Measurements from ENCODE around the gene HSP90AA1.

HSP90AA1 gene

DNA sequence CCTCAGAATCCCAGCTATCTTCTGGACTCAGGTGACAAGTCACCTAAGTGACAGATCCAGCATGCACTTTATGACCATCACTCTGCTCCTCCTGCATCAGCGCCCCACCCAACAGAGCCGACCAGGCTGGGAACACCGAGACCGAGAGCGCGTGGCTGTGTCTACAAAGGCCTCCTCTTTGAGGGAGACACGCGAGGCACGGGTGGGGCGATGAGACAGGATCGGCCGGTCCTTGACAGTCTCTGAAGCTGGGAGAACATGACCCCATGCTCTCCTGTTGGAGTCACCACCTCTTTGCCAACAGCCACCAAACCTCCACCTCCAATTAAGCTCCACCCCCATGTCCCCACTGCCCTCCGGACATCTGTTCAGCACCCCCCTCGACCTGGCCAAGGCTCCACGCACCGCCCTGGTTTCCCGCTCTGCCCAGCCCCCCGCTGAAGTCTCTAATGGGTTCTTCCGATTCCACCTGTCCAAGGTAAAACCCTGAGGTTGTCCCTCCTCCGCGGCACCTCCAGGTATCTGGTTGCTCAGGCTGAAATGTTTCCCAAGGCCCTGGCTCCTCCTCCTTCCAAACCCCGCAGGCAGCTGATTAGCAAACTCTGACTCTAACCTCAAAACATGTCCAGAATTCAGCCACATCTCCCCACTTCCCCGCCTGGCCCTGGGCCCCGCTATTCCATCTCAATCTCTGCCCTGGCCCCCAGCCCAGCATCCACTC lies 31.5 kb downstream of the HSP90AA1 start:
- Histone ChIP-seq H4K20me1 (ENCODE audit: insufficient read depth, low read length) (no peaks in the 10 kb centered on the region), H3K9me3 (ENCODE audit: insufficient read depth, low read length, severe bottlenecking) (no peaks in the 10 kb centered on the region), H3K4me2 (ENCODE audit: insufficient read depth, low read length) (no peak overlapping the region), H3K4me1 (ENCODE audit: insufficient read depth, low read length) (no peaks in the 10 kb centered on the region), H3K27ac (ENCODE audit: low read length) (no peak overlapping the region), H3K4me3 (ENCODE audit: low read depth in 1 of 2, low read length in 2 of 2) (no peak overlapping the region), H3K79me2 (ENCODE audit: insufficient read depth, low read length) (no peaks in the 10 kb centered on the region), H3K36me3 (ENCODE audit: insufficient read depth, low read length) (peaks cover 18% of the 10 kb centered on the region), H3K27me3 (ENCODE audit: insufficient read depth, low read length, poor library complexity) (no peaks in the 10 kb centered on the region), H2AFZ (ENCODE audit: low read depth, low read length) (no peak overlapping the region), H3K9ac (ENCODE audit: low read depth, low read length) (no peak overlapping the region)
- DNase-seq (no peak), ATAC-seq (ENCODE audit: insufficient read depth, low read depth) (peak; percentile 13; the same call in 1 of the 3 replicates)
- TF ChIP-seq CTCF (IDR thresholded peaks at IDR 0.05; ENCODE audit: borderline replicate concordance, extremely low read depth, low read length, poor library complexity, severe bottlenecking), result no peak
- TF ChIP-seq EZH2 (IDR thresholded peaks at IDR 0.05; ENCODE audit: borderline replicate concordance, low read depth, low read length, severe bottlenecking), result no peak

DNA sequence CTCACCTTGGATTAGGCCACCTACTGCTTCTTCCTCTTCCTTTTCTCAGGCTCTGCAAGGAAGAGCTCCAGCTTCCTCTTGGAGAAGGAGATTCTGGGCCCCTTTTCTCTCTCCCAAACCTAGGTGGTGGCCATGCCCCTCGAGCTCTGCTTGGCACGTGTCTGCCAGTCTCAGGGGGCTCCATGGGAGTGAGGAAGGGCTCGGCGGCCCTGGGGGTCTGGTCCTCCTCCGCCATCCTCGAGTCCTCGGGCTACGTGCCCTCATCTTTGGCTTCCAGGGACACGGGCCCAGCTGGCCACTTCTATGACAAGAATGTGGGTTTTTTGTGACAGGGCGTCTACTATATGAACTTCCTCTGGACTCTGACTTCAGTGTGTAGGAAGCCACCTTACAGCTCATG lies 34.3 kb downstream of the HSP90AA1 start:
- no peaks in the 10 kb centered on the region for H3K9me3 ChIP-seq (ENCODE audit: insufficient read depth, low read length, severe bottlenecking)
- H2AFZ ChIP-seq (ENCODE audit: low read depth, low read length), result no peak overlapping the region
- DNase-seq (no peak), ATAC-seq (ENCODE audit: insufficient read depth, low read depth) (no peak)
- H3K4me2 ChIP-seq (ENCODE audit: insufficient read depth, low read length), result no peak overlapping the region
- H3K27ac ChIP-seq (ENCODE audit: low read length), result no peak overlapping the region
- no peaks in the 10 kb centered on the region for H3K79me2 ChIP-seq (ENCODE audit: insufficient read depth, low read length)
- H4K20me1 ChIP-seq (ENCODE audit: insufficient read depth, low read length), result 0 out of 2 replicates have a peak, but pooled peaks cover 9% of the 10 kb centered on the region
- peaks cover 47% of the 10 kb centered on the region for H3K36me3 ChIP-seq (ENCODE audit: insufficient read depth, low read length)
- TF ChIP-seq EZH2 (IDR thresholded peaks at IDR 0.05; ENCODE audit: borderline replicate concordance, low read depth, low read length, severe bottlenecking), result no peak
- TF ChIP-seq CTCF (IDR thresholded peaks at IDR 0.05; ENCODE audit: borderline replicate concordance, extremely low read depth, low read length, poor library complexity, severe bottlenecking), result no peak
- no peaks in the 10 kb centered on the region for H3K4me1 ChIP-seq (ENCODE audit: insufficient read depth, low read length)
- H3K4me3 ChIP-seq (ENCODE audit: low read depth in 1 of 2, low read length in 2 of 2), result no peak overlapping the region
- H3K27me3 ChIP-seq (ENCODE audit: insufficient read depth, low read length, poor library complexity), result no peaks in the 10 kb centered on the region
- no peak overlapping the region for H3K9ac ChIP-seq (ENCODE audit: low read depth, low read length)

DNA sequence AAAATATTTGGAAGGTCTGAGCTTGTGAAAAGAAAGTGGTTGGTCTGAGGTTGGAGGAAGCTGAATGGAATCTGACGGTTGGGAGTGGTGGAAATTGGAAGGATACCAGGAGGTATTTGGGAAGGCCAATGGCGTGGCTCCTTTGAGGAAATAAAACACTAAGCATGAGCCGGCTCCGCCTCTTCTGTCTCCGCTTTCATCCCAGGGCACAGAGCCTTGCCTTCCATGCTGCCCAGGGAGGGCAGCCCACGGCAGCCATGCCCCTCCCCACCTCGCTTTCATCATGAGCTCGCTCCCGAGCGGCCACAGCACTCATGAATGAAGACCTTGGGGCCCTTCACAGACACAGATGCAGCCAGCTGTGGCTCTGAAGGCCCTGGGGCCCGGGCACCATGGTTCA lies 36.2 kb downstream of the HSP90AA1 start:
- DNase-seq (no peak), ATAC-seq (ENCODE audit: insufficient read depth, low read depth) (no peak)
- H3K79me2 ChIP-seq (ENCODE audit: insufficient read depth, low read length), result no peaks in the 10 kb centered on the region
- no peak overlapping the region for H2AFZ ChIP-seq (ENCODE audit: low read depth, low read length)
- H3K4me2 ChIP-seq (ENCODE audit: insufficient read depth, low read length), result no peak overlapping the region
- TF ChIP-seq CTCF (IDR thresholded peaks at IDR 0.05; ENCODE audit: borderline replicate concordance, extremely low read depth, low read length, poor library complexity, severe bottlenecking) (no peak), EZH2 (IDR thresholded peaks at IDR 0.05; ENCODE audit: borderline replicate concordance, low read depth, low read length, severe bottlenecking) (no peak)
- H4K20me1 ChIP-seq (ENCODE audit: insufficient read depth, low read length), result 0 out of 2 replicates have a peak, but pooled peaks cover 9% of the 10 kb centered on the region
- H3K9me3 ChIP-seq (ENCODE audit: insufficient read depth, low read length, severe bottlenecking), result no peaks in the 10 kb centered on the region
- H3K36me3 ChIP-seq (ENCODE audit: insufficient read depth, low read length), result peaks cover 58% of the 10 kb centered on the region
- no peaks in the 10 kb centered on the region for H3K4me1 ChIP-seq (ENCODE audit: insufficient read depth, low read length)
- no peak overlapping the region for H3K27ac ChIP-seq (ENCODE audit: low read length)
- H3K9ac ChIP-seq (ENCODE audit: low read depth, low read length), result no peak overlapping the region
- no peak overlapping the region for H3K4me3 ChIP-seq (ENCODE audit: low read depth in 1 of 2, low read length in 2 of 2)
- H3K27me3 ChIP-seq (ENCODE audit: insufficient read depth, low read length, poor library complexity), result no peaks in the 10 kb centered on the region
